Endothelial cell of umbilical vein (primary cell): ENCODE measurements around the gene EXOC1L. TPM values are rescaled to one million over a fixed set of nuclear protein-coding genes. Genes with fewer than 3 reads are reported as not detected.

ENCODE experiments used
- Bru-seq: library from RNA; stranded (reverse); fragments of 400-500 nt; gene quantifications from one replicate; lab custom pipeline; 2021; lab: Mats Ljungman, UMichigan
- BruChase-seq, 2 experiments: library from RNA; stranded (reverse); fragments of 400-500 nt; gene quantifications; one replicate each; lab custom pipeline; 2021; lab: Mats Ljungman, UMichigan
- BruUV-seq: library from RNA; stranded (reverse); fragments of 400-500 nt; replicated peaks from 2 replicates; lab custom pipeline; 2021; lab: Mats Ljungman, UMichigan
- CTCF ChIA-PET: fragments of 300-600, 350-600 bp; sonication (Branson Sonifier 250); formaldehyde crosslinking; loops from one replicate; lab custom pipeline; 2021; ENCODE audit warnings: antibody characterized with exemption, inconsistent platforms; lab: Charles Lee
- POLR2A ChIA-PET: fragments of 300-600, 350-600 bp; sonication (Branson Sonifier 250); formaldehyde crosslinking; loops from one replicate; lab custom pipeline; 2021; ENCODE audit warnings: antibody characterized with exemption, inconsistent platforms; lab: Charles Lee
- DNase-seq: peaks from one replicate; pipeline ENCODE4 v3.0.0-alpha.2; 2011; ENCODE audit warnings: low read depth, low spot score
- FAIRE-seq: peaks from 2 replicates; lab custom pipeline; 2011; peaks lifted over from hg19 to GRCh38; lab: Jason Lieb, UNC
- H2AFZ ChIP-seq: 2 replicates; pipeline ENCODE4 v1.6.0; 2012; ENCODE audit warnings: low read depth, low read length, control low read depth, inconsistent platforms
- H3K27ac ChIP-seq: 2 replicates; pipeline ENCODE4 v1.5.1; 2011; ENCODE audit warnings: low read depth, mild to moderate bottlenecking, control low read depth, low read length, moderate library complexity; ENCODE audit not compliant: insufficient read depth
- H3K27me3 ChIP-seq, 2 experiments: 2 replicates each; pipeline versions ENCODE4 v1.6.0 to v1.6.1; 2011; ENCODE audit warnings: low read length in 2 of 2, mixed read lengths in 1 of 2; ENCODE audit not compliant: control insufficient read depth in 2 of 2, insufficient read depth in 2 of 2
- H3K36me3 ChIP-seq, 2 experiments: 2 replicates in 1 of 2; 3 replicates in 1 of 2; pipeline ENCODE4 v1.5.1; 2011; ENCODE audit warnings: low read length in 2 of 2, mild to moderate bottlenecking in 1 of 2, moderate library complexity in 1 of 2; ENCODE audit not compliant: control insufficient read depth in 2 of 2, insufficient read depth in 2 of 2; ENCODE audit errors: extremely low read depth in 1 of 2
- H3K4me1 ChIP-seq: 3 replicates; pipeline ENCODE4 v1.5.1; 2011; ENCODE audit warnings: mild to moderate bottlenecking, low read length; ENCODE audit not compliant: control insufficient read depth, insufficient read depth; ENCODE audit errors: extremely low read depth
- H3K4me2 ChIP-seq: 2 replicates; pipeline ENCODE4 v1.6.1; 2011; ENCODE audit warnings: low read length, control low read depth, mixed read lengths; ENCODE audit not compliant: insufficient read depth
- H3K4me3 ChIP-seq, 3 experiments: fragments of 200-600 bp in 1 of 3; sonication (generic), shearing (Covaris generic) in 1 of 3; replicated peaks in 1 of 3; 2 replicates each; pipeline ENCODE4 v1.5.1; 2011 to 2016; ENCODE audit warnings: control low read depth in 3 of 3, low read length in 3 of 3, mild to moderate bottlenecking in 2 of 3, inconsistent platforms in 1 of 3, low read depth in 1 of 3, moderate library complexity in 1 of 3; ENCODE audit not compliant: insufficient read depth in 1 of 3
- H3K79me2 ChIP-seq: 2 replicates; pipeline ENCODE4 v1.6.0; 2012; ENCODE audit warnings: low read length, inconsistent platforms; ENCODE audit not compliant: control insufficient read depth, insufficient read depth
- H3K9ac ChIP-seq: replicated peaks from 2 replicates; pipeline ENCODE3; 2011; ENCODE audit warnings: low read length, control low read depth; ENCODE audit not compliant: insufficient read depth; ENCODE audit errors: extremely low read depth
- H3K9me1 ChIP-seq: replicated peaks from 3 replicates; pipeline ENCODE4 v1.6.0; 2011; ENCODE audit warnings: mild to moderate bottlenecking, low read length; ENCODE audit not compliant: control insufficient read depth, insufficient read depth; ENCODE audit errors: extremely low read depth
- H3K9me3 ChIP-seq: replicated peaks from 2 replicates; pipeline ENCODE4 v1.5.1; 2012; ENCODE audit warnings: low read length, inconsistent platforms; ENCODE audit not compliant: control insufficient read depth, insufficient read depth
- H4K20me1 ChIP-seq: replicated peaks from 2 replicates; pipeline ENCODE3; 2011; ENCODE audit warnings: mild to moderate bottlenecking, low read length; ENCODE audit not compliant: control insufficient read depth, insufficient read depth; ENCODE audit errors: extremely low read depth
- CTCF ChIP-seq, 2 donors: IDR thresholded peaks; 1 replicate in 1 of 2; 2 replicates in 1 of 2; pipeline ENCODE4 v1.5.1; 2011; ENCODE audit warnings: low read length in 2 of 2, mild to moderate bottlenecking in 2 of 2, moderate library complexity in 2 of 2, control low read depth in 1 of 2, inconsistent platforms in 1 of 2, low read depth in 1 of 2; ENCODE audit not compliant: insufficient read depth in 1 of 2; ENCODE audit errors: extremely low read depth in 1 of 2
- EZH2 ChIP-seq: IDR thresholded peaks from 2 replicates; pipeline ENCODE4 v1.6.1; 2012; ENCODE audit warnings: borderline replicate concordance, low read depth, mild to moderate bottlenecking, moderate library complexity, low read length, inconsistent platforms; ENCODE audit not compliant: severe bottlenecking
- FOS ChIP-seq: IDR thresholded peaks from 2 replicates; pipeline ENCODE4 v1.6.1; 2011; ENCODE audit warnings: mild to moderate bottlenecking, low read length, moderate library complexity, borderline replicate concordance; ENCODE audit not compliant: insufficient read depth
- GATA2 ChIP-seq: IDR thresholded peaks from 2 replicates; pipeline ENCODE4 v1.7.0; 2011; ENCODE audit warnings: low read depth, mild to moderate bottlenecking, moderate library complexity, mixed read lengths, low read length; ENCODE audit not compliant: insufficient read length, insufficient read depth
- JUN ChIP-seq: IDR thresholded peaks from 2 replicates; pipeline ENCODE4 v1.6.1; 2011; ENCODE audit warnings: borderline replicate concordance, low read depth; ENCODE audit not compliant: insufficient read length, insufficient read depth
- MYC ChIP-seq: IDR thresholded peaks from one replicate; pipeline ENCODE4 v1.6.1; 2011; ENCODE audit warnings: mild to moderate bottlenecking, low read depth, low read length
- POLR2A ChIP-seq: IDR thresholded peaks from 2 replicates; pipeline ENCODE4 v1.6.1; 2012; ENCODE audit warnings: low read depth, mild to moderate bottlenecking, control low read depth, low read length
- POLR2AphosphoS5 ChIP-seq: IDR thresholded peaks from 2 replicates; pipeline ENCODE4 v1.6.1; 2012; ENCODE audit warnings: low read depth, mild to moderate bottlenecking, control low read depth, low read length, moderate library complexity; ENCODE audit not compliant: insufficient read depth
- dilution Hi-C: fragments of 300-500 bp; cut with MboI; formaldehyde crosslinking; loops from one replicate; pipeline ENCODE4 v1.15.0; 2019; ENCODE audit warnings: low sequenced_read_pairs; ENCODE audit not compliant: extremely low pct_ligation_motif_present
- intact Hi-C: fragments of 100-400 bp; cut with micrococcal nuclease; formaldehyde crosslinking; loops from one replicate; pipeline ENCODE4 v1.10.0; 2022
- long read RNA-seq: library from polyadenylated mRNA; stranded (forward); transcript quantifications from one replicate; pipeline ENCODE4 v2.0.0, GENCODE V29; 2021
- polyA minus RNA-seq, 3 experiments: library from RNA; depleted of rRNA, polyadenylated mRNA; stranded (reverse); fragments of >200 nt; gene quantifications; 1 replicate in 1 of 3; 2 replicates in 2 of 3; pipeline ENCODE4 v1.2.3, GENCODE V29; 2011
- polyA plus RNA-seq, 4 experiments: library from polyadenylated mRNA; depleted of rRNA in 3 of 4; stranded (reverse) in 3 of 4; unstranded in 1 of 4; fragments of >200 nt; gene quantifications; 2 replicates each; pipeline versions ENCODE4 v1.2.1 to v1.2.3, GENCODE V29; 2011 to 2012; ENCODE audit warnings: missing spikeins in 1 of 4
- total RNA-seq: library from RNA; stranded (reverse); gene quantifications from 2 replicates; pipeline ENCODE4 v1.2.3, GENCODE V29; 2021
- TF ChIP-seq, protein P1 (sequence below): IDR thresholded peaks from 2 replicates; pipeline ENCODE4 v1.6.1; 2011; ENCODE audit not compliant: insufficient read depth, insufficient read length

EXOC1L gene
- total RNA-seq (not detected in 2 replicates), polyA plus RNA-seq (not detected in 2 replicates), polyA minus RNA-seq (not detected in 2 replicates), Bru-seq, nascent RNA (not detected), BruChase-seq, experiment 1, labeled RNA remaining after a 6-hour chase (not detected), BruChase-seq, experiment 2, labeled RNA remaining after a 2-hour chase (not detected)
- polyA plus RNA-seq (2011; cell fraction: cytosol; rRNA removed): not detected in 2 replicates
- polyA plus RNA-seq (2011; cell fraction: nucleus; rRNA removed): not detected in 2 replicates
- polyA plus RNA-seq (2012): not detected in 2 replicates
- not detected for polyA minus RNA-seq (2011; cell fraction: cytosol; rRNA and poly(A)+ RNA removed)
- not detected in 2 replicates for polyA minus RNA-seq (2011; cell fraction: nucleus; rRNA and poly(A)+ RNA removed)
- long read RNA-seq: 0 reads

DNA sequence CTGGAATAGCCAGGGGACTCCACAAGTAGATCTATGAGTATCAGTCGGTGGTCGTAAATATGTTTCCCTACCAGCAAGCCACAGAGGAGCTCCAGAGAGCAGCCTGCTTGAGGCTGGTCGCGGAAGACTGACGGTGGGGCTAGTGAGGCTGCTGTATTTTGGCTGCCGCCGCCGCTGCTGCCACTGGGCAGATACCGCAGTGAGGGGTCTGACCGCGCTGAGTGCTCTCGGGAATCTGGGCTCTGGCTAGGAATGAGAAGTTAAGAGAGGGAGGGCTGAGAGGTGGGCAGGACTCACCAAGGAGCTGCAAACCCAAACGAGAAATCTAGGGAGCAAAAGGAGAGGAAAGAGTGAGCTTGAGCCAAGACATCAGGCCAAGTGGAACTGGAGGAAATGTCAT lies at the start of gene EXOC1L:
EXOC1L (plus strand) TSS at position 157 of the 400 bp plus-strand sequence; CDS start at position 394, 237 bp downstream.
- no peaks in the 10 kb centered on the region for H3K79me2 ChIP-seq
- dilution Hi-C loops: no loop called here

More for the DNA sequence above, at the start of gene EXOC1L:
- Histone ChIP-seq H4K20me1 (no peaks in the 10 kb centered on the region), H2AFZ (no peak within 1 kb of the TSS), H3K4me1 (no peaks in the 10 kb centered on the region), H3K36me3 (no peaks in the 10 kb centered on the region), H3K4me3 (no peak within 1 kb of the TSS), H3K9me3 (no peaks in the 10 kb centered on the region), H3K4me2 (no peak within 1 kb of the TSS), H3K27me3 (peaks cover 26 to 41% of the 10 kb centered on the region in 2 experiments), H3K27ac (no peak within 1 kb of the TSS), H3K9me1 (no peaks in the 10 kb centered on the region), H3K9ac (no peak within 1 kb of the TSS)
- ChIA-PET POLR2A (no interaction called here), CTCF (no interaction called here)
- FAIRE-seq: no peak
- intact Hi-C loops: no loop called here
- TF ChIP-seq MYC: no peak
- no peak for TF ChIP-seq CTCF (IDR thresholded peaks at IDR 0.05; ENCODE audit: extremely low read depth in 1 of 2, insufficient read depth in 1 of 2, low read depth in 1 of 2, low read length in 2 of 2)
- TF ChIP-seq FOS: no peak
- TF ChIP-seq EZH2: no peak
- no peak for TF ChIP-seq JUN
- no peak for TF ChIP-seq GATA2
- TF ChIP-seq POLR2A: no peak
- TF ChIP-seq, protein P1, sequence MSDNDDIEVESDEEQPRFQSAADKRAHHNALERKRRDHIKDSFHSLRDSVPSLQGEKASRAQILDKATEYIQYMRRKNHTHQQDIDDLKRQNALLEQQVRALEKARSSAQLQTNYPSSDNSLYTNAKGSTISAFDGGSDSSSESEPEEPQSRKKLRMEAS: no peak
- no peak for TF ChIP-seq POLR2AphosphoS5
- no TSS peak for BruUV-seq
- DNase-seq: peak; percentile 4
